ENCODE measurements around the gene FAM181A. TPM values are rescaled to one million over a fixed set of nuclear protein-coding genes. Genes with fewer than 3 reads are reported as not detected.

FAM181A gene
- total and polyA plus RNA-seq, 2 experiments from 2014 or later: not detected

DNA sequence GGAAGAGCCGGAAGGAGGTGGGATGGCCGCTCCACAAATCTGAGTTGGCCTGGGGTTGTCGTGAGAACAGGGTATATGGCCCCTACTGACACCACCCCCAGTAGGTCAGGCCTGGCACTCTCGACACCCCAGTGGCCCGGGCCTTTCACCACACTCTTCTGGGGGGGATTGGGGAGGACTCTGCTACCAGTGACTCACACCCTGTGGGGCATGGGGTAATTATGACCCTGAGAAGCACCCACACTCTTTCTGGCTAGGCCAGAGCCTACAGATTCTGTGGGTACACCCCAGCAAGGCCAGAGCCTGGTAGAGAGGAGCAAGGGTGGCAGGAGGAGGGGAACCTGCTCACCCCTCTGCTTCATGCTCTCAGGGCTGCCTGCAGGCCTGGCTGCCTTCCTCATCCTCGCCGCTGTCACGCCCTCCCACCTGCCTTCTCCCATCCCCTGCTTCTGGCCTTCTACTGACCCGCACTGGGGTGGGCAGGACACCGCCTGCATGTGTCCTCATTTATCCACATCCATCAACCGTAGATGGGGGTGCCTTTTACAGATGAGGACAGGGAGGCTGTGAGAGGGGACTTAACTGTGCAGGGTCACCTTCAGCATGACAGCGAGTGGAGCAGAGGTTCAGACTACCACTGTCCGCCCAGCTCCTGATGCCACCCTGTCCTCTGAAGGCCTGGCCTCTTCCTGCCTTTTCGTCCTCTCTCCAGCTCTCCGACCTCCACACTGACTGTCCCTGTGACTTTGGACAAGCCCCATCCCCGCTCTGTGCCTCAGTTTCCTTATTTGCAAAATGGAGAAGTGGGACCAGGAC is 30.8 kb downstream of the FAM181A start:
- no peak overlapping the region for H3K4me2 ChIP-seq
- no peak for ATAC-seq
- no peaks in the 10 kb centered on the region for H4K20me1 ChIP-seq (replicated peaks; ENCODE audit: insufficient read depth)
- H3K27ac Mint-ChIP-seq: no peak overlapping the region
- H3K4me1 Mint-ChIP-seq: peaks cover 33% of the 10 kb centered on the region
- no peaks in the 10 kb centered on the region for H3K4me1 ChIP-seq (ENCODE audit: insufficient read depth)
- no peaks in the 10 kb centered on the region for H3K79me2 ChIP-seq (replicated peaks; ENCODE audit: insufficient read depth)
- H3K27ac ChIP-seq (ENCODE audit: low read depth): no peak overlapping the region
- TF ChIP-seq EZH2phosphoT487 (IDR thresholded peaks at IDR 0.05; ENCODE audit: unreplicated experiment) (no peak), CREB1 (CRISPR knock-in tag; IDR thresholded peaks at IDR 0.05; ENCODE audit: low read depth) (no peak), ZNF331 (CRISPR knock-in tag; IDR thresholded peaks at IDR 0.05; ENCODE audit: low read depth) (no peak), JUNB (IDR thresholded peaks at IDR 0.05; ENCODE audit: unreplicated experiment) (no peak), POLR2AphosphoS5 (IDR thresholded peaks at IDR 0.05; ENCODE audit: low read depth) (no peak), REST (IDR thresholded peaks at IDR 0.05; ENCODE audit: unreplicated experiment) (no peak), ZNF462 (CRISPR knock-in tag; IDR thresholded peaks at IDR 0.05) (no peak)
- no peak for DNase-seq (ENCODE audit: low spot score)
- no peak overlapping the region for H3K4me3 ChIP-seq
- peaks cover 7% of the 10 kb centered on the region for H3K27me3 Mint-ChIP-seq (ENCODE audit: insufficient read depth, low read depth, poor library complexity)
- H3K9me3 Mint-ChIP-seq: no peaks in the 10 kb centered on the region
- H3K4me3 Mint-ChIP-seq: no peak overlapping the region
- no peaks in the 10 kb centered on the region for H3K9me2 ChIP-seq (ENCODE audit: insufficient read depth)
- no peak overlapping the region for H2AFZ ChIP-seq
- no peaks in the 10 kb centered on the region for H3F3A ChIP-seq (replicated peaks; ENCODE audit: low read depth)
- H3K36me3 ChIP-seq (ENCODE audit: insufficient read depth): no peaks in the 10 kb centered on the region
- H3K36me3 Mint-ChIP-seq (ENCODE audit: low read depth): no peaks in the 10 kb centered on the region
- no peaks in the 10 kb centered on the region for H3K27me3 ChIP-seq (ENCODE audit: insufficient read depth)
